Measurements from ENCODE around the gene PRKACB.

PRKACB gene

DNA sequence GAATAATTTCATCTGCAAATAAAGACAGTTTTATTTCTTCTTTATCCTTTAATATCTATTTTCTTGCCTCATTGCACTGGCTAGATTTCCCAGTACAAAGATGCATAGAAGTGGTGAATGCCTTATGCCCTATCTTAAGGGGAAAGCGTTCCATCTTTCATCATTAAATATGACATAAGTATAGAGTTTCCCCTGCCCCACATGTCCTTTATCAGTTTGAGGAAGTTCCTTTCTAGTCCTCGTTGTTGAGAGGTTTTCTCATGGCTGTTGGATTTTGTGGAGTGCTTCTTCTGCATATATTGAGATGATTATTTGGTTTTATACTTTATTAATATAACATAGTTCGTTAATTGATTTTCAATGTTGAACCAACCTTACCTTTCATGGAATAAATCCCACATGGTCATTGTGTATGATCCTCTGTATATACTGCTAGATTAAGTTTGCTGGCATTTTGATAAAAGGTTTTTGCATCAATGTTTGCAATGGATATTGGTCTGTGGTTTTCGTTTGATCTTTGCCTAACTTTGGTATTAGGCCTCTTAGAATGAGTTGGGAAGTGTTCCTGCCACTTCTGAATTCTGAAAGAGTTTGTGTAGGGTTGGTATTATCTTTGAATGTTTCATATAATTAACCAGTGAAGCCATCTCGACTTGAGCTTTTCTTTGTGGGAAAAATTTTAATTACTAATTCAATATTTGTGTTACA is 15.6 kb downstream of the PRKACB start:
- no peak for DNase-seq

DNA sequence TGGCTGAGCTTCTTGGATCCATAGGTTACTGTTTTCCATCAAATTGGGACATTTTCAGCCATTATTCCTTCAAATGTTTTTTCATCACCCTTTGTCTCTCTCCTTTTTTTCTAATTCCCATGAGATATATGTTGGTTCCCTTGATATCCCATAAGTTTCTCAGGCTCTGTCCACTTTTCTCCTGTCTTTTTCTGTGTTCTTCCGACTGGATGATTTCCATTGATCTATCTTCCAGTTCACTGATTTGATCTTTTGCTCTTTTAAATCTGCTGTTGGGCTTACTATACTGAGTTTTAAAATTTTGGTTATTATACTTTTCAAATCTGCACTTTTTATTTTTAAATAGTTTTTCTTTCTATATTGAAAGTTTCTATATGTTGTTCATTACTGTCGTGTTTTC is 18.2 kb downstream of the PRKACB start:
- DNase-seq = no peak

DNA sequence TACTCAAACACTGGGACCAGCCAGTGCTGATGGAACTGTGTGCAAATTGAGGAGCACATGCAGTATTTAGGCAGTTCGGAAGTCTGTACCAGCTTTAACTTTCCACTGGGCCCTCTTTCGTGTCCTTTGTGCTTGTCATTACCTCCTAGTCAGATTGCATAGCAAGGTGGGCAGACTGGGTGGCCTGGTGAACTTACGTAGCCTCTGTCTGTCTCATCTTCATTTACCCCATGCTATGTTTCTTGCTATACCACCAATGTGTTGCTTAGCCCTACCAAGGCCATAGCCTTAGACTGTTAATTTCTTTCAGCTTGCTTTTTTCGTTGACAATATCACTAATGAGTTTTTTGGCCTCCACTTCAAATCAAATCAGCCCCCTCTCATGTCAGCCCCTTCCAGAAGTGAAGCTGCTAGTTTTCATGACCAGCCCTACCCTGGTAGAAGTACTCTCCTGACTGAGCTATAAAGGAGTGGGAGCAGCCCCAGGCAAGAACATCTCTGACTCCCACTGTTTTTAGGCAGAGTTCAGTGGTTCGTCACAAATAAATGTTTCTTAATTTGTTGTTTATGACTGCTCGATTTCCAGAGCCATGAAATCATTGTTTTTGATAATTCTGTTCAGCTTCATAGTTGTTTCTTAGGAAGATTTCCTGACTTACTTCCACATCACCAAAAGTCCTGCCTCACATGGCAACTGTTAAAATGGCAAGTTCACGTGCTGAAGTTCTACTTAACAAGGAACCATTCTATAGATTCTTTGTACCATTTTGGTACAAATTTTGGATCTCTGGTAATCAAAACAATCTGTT is 19.3 kb downstream of the PRKACB start:
- DNase-seq = no peak

DNA sequence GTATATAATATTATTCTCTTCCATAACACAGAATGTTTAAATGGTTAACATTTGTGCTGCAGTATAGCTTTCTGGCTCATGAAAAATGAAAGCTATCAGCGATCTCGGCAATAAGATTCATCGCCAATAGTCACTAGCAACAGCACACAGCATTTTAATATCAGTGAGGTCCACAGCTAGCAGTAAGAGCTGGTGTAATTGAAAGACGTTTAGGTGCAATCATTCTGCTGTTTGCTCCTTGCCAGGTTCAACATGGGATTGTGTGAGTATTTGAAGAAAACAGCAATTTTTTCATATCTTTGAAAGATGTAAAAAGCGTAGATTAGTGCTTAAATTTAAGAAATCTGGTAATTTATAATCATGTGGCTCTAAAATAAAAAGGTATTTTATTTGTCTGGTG is 20.1 kb downstream of the PRKACB start:
- DNase-seq = no peak

DNA sequence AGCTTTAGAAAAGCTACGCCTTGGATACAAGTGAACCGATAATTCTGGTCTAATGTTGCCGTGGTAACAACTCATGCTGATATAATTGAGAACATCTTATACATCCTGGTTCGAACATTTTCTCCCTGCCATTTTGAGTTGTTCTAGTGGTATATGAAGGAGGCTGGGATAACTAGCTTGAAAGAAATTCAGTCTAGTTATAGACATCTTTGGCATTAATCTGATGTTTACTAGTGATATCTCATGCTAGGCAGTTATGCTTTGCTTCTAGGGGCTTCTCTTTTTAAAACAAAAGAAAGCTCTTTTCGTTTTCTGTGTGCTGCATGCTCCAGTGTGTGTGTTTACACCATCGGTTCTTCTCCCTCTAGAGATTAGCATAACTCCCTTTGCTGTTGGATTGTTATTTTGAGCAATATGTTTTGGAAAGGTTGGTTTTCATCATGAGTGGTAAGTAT is 20.5 kb downstream of the PRKACB start:
- DNase-seq = no peak

DNA sequence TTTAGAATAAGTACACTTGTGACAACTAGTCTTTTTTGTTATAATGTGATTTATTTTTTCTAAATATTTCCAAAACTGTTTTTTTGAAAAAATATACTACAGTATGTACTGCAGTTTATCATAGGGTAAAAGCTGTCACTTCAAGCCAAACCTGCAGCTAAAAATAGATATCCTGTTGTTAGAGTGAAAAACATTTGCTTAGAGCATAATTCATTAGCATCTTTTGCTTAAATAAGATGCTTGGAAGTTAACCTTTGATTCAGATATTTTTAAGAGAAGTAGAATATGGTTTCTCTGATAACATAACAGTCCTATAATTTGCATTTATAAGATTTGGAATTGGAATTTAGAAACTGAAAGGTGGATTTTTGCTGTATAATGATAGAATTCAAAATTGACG is 21.5 kb downstream of the PRKACB start:
- DNase-seq = no peak

DNA sequence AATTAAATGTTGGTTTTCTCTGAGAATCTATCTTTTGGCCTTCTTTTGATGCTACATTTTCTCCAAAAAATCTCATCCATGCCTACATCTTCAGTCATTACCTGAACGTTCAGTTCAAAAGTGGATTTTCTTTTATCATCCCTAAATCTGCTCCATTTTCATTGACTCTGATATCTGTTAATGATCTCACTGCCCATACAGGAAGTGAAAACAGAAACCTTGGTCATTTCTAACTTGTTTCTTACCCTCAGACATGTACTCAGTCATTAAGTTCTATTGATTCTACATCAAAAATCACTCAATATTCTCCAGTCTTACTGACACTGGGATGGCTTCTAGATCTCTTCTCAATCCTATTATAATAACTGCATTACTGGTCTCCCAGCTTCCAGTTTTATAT is 22.7 kb downstream of the PRKACB start:
- DNase-seq = no peak

DNA sequence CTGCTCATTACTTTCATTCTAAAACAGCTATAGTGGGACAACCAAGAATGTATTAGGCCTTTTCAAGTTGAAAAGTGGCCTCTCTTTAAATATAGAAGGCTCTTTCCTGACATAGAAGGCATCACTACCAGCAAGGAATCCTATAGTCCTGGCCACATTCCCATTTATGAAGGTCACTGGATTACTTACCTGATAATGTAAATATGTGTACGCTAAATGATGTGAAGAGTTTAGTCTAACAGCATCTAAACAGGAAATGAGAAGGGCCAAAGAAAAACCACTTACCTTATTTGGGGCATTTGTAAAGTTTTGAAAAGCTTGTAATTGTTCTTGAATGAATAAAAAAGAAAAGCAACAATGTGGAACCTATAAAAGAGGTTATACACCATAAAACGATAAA is 24.7 kb downstream of the PRKACB start:
- no peak for DNase-seq

DNA sequence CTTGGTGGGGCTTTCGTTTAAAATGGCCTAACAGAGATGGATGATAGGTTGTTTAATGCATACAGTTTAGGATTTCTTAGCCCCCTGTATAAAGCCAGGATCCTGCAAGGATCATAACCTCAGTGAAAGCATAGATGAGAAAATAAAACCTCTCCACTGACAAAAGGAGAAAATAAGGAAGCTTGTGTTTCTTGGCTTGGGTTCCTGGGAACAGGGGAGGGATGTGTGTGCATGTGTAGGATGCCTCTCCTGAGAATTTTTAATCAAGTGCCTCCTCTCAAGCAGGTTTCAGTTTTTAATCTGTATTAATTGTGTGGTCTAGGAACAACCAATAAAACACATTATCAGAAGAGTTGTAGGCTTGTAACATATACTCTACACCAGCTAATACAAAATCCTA is 26.1 kb downstream of the PRKACB start:
- DNase-seq = no peak

DNA sequence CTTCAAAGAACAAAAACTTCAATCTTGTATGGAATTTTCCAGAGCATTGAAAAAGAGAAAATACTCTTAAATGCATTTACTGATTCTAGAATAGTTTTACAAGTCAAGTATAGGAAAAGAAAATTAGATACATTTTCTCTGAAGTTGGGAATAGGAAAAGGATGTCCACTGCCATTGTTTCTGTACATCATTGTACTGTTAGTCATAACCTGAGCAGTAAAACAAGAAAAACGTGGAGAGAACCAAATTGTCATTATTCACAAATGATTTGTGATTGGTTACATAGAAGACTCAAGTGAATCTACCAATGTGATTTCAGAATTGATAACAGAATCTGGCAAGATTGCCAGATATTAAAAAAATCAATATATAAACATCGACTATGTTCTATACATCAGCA is 27.4 kb downstream of the PRKACB start:
- no peak for DNase-seq

DNA sequence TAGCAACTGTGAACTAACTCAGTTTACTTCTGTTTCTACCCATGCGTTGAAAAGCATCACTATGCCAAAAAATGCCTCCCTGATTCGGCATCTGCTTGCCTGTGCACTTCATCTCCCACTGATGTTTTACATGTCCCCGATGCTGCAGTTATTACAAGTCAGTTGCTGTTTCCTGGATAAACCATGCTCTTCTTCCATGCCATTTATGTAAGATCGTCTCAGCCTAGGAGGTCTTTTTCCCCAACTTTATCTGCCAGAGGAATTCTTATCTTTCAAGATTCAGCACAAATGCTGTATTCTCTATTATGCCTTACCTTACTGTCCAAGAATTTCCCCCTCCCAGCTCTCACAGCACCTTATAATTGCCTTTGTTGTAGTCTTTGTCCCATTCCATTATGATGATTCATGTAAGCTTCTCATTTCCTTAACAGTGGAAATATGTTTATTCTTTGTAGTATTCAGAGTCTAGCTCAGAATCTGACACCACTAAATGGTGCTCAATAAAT is 30.0 kb downstream of the PRKACB start:
- DNase-seq = no peak

DNA sequence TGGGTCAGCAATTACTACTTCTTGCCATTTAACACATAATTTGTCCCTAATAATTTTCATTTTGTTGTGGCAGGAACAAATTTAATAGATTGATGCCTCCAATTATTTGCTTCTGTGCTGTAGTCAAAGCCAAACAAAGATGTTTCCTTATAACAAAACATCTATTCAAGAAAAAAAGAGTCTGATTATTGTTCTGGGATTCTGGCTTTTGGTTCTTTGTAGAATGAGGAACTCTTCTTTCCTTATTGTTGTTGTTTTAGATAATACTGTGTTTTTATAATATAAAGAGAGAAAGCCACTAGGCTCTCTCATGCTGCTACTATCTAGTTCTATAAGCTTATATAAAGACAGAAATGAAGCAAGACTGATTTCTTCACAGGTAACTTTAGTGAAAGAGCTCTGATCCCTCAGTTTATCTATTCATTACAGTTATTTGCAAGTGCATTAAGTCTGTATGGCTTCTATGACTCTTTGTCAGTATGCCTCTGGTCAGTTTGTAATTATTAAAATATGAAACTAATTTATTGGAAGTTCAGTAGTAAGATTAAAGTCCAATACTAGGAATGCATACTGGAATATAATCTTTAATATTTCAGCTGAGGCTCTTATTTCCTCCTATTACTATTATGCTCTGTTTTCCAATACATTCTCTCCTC is 37.4 kb downstream of the PRKACB start:
- DNase-seq = no peak

DNA sequence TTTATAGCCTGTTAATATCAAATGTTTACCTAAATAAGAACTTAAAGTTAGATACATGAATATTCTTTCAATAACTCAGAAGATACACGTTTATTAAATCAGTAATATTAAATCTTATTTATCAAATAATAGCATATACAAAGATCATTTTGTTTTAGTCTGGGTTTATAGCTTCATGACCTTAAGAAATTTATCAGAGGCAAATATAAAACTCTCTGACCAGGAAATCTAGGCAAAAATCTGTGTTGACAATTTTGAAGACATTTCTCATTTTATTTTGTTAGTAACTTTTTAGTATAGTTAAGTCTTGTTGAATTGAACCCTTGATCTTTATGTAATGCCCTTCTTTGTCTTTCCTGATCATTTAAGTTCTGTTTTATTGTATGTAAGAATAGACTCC is 46.4 kb downstream of the PRKACB start:
- no peak for DNase-seq

DNA sequence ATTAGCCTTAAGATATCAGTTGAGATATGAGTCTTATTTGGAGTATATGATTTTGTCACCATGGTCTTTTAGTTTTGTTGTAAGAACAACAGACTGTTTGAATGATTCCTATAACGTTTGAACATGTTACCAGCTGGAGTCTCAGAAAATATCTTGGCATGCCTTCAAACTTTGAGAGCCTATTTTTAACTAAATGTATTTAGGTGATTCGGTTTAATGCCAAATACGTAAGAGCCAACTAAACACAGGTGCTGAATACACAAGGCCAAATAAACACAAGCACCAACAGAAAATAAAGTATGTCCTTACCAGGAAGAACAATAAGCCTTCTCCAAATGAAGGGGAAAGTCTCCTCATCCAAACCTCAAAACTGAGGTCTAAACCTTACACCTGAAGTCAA is 48.6 kb downstream of the PRKACB start:
- DNase-seq = no peak

DNA sequence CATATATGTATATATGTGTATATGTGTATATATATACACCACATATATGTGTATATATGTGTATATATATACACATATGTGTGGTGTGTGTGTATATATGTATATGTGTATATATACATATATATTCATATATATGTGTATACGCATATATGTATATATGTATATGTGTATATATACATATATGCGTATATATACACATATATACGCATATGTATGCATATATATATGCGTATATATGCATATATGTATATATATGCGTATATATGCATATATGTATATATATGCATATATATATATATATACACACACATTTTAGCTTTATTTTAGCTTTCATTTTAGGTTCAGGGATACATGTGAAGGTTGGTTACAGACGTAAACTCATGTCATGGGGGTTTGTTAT is 54.8 kb downstream of the PRKACB start:
- DNase-seq = no peak

DNA sequence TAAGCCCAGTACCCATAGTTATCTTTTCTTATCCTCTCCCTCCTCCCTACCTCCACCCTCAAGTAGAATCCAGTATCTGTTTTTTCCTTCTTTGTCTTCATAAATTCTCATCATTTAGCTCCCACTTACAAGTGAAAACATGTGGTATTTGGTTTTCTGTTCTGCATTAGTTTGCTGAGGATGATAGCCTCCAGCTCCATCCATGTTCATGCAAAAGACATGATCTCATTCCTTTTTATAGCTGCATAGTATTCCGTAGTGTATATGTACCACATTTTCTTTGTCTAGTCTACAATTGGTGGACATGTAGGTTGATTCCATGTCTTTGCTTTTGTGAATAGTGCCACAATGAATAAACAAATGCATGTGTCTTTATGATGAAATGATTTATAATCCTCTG is 55.2 kb downstream of the PRKACB start:
- DNase-seq = no peak

DNA sequence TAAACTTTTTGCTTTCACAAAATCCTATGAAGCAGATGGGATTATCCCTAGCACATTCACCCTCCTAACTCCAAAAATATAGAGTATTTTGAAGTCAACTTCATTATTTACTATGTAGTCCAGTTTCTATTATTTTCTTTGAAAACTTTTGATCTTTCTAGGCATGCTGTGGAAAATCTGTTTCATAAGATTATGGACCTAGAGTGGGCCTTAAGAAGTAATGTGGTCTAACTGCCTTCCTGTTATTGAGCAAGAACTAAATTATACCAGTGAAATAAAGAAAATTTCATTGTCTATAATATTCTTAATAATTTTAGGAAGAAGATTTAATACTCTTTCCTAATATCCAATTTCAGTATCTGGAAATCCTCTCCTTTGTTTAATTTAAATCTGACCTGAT is 58.1 kb downstream of the PRKACB start:
- DNase-seq = no peak

DNA sequence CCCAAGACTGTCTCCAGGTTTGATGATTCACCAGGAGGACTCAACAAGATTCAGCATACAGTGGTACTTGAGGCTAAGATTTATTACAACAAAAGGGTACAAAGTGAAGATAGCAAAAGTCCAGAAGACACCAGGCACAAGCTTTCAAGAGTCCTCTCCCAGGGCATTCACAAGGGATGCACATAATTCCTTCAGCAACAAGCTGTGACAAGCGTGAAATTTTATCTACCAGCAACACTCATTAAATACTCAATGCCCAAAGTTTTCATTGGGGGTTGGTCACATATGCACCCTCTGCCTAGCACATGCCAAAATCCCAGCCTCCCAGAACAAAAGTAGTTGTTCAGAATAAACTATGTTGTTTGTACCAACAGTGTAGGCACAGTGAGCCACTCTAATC is 62.3 kb downstream of the PRKACB start:
- no peak for DNase-seq

DNA sequence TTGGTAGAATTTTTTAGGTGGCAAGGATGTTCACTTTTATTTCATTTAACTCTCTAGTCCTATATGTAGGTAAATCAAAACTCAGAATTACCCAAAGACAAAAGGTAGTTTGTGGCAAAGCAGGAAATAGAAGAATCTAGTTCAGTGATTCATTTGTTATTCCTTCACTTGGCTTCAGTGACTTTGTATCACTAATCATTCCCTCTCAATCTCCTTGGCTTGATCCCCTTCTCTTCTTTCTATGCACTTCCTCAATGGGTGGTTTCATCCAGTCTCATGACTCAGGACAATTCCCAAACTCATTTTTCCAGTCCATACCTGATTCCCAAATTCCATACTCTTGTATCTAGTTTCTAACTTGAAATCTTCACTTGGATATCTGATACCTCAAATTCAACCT is 64.9 kb downstream of the PRKACB start:
- DNase-seq = no peak

DNA sequence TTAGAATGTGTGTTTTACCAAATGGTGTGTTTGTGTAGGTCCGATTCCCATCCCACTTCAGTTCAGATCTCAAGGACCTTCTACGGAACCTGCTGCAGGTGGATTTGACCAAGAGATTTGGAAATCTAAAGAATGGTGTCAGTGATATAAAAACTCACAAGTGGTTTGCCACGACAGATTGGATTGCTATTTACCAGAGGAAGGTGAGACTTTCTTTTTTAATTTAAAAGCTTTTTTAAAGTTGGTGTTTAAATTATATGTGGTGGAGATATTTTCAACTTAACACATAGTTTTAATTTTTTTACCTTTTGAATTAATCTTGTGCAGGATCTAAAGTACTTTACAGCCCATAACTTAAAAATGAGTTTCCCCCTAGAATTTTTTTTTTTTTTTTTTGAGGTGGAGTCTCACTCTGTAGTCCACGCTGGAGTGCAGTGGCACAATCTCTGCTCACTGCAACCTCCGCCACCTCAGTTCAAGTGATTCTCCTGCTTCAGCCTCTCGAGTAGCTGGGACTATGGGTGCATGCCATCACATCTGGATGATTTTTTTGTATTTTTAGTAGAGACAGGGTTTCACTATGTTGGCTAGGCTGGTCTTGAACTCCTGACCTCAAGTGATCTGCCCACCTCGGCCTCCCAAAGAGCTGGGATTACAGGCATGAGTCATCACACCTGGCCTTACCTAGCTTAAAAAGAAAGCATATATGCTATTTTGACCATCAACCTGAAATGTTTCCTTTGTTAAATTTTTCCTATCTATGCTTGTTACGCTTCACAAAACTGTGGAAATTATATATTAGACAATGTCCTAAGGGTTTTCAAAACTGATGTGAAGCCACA is 70.3 kb downstream of the PRKACB start:
- DNase-seq = no peak

DNA sequence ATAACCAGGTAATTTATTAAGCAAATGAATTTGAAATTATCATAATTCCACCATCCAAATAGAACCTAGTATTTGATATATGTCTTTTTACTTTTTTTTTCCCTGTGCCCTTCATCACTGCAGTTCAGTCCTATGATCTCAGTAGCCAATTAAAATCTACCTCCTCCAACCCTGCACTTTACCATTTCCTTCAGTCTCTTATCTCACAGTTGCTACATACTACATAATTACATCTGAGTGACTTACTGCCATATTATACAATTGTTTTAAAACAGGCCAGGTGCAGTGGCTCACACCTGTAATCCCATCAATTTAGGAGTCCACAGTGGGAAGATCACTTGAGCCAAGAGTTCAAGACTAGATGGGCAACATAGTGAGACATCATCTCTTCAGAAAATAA is 73.2 kb downstream of the PRKACB start:
- no peak for DNase-seq

DNA sequence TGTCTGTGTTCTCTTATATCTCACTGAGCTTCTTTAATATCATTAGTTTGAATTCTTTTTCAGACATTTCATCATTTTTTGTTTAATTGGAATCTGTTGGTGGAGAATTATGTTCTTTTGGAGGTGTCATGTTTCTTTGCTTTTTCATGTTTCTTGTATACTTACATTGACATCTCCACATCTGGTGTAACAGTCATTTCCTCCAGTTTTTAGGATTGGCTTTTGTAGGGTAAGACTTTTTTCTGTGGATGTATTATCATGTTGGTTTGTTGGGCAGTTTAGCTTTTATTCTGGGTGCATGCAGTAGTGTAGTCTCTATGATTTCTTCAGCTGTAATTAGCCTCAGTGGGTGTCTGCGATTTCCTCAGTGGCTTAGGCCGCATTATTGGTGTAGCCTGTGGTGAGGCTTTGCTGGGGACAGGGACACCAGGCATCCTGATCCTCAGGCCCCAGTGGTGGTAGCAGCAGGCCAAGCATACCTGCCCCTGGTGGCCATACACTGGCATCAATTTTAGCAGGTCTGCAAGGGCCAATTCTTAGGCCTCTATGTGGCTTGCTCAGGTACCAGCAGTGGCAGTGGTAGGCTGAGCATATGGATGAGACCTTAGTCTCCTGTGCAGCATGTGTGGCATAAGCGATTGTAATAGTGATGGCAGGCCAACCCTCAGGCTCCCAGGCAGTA is 79.8 kb downstream of the PRKACB start:
- DNase-seq = no peak

Measured in activated naive CD4-positive, alpha-beta T cell (primary cell).